A549 (cell line): ENCODE data around the gene SLIT1. TPM values are rescaled to one million over a fixed set of nuclear protein-coding genes. Genes with fewer than 3 reads are reported as not detected.
"Not testable (repeated sequence)": the region's sequence is repeated elsewhere in the genome, so short reads cannot be mapped to it uniquely, and the experiment has no call there.

ENCODE experiments used
- ATAC-seq, 2 experiments: fragments of 200-7000 bp in 1 of 2; fragments of >200 bp in 1 of 2; cut with Nextera tagmentation in 1 of 2; cut with Tn5 transposase in 1 of 2; 3 replicates each; pipeline versions ENCODE4 v1.8.0 to v1.9.1; 2018 to 2020; ENCODE audit warnings: mild to moderate bottlenecking in 1 of 2, moderate library complexity in 1 of 2
- CTCF ChIA-PET: fragments of 300-600 bp; sonication (Branson Sonifier 250); formaldehyde crosslinking; extraction: SDS; loops from one replicate; lab custom pipeline; 2021; ENCODE audit warnings: antibody characterized with exemption, inconsistent platforms; lab: Yijun Ruan, JAX
- POLR2A ChIA-PET: fragments of 350-600 bp; formaldehyde crosslinking; extraction: SDS; loops from one replicate; lab custom pipeline; 2021; ENCODE audit warnings: antibody characterized with exemption, inconsistent platforms; lab: Yijun Ruan, JAX
- DNase-seq, 2 experiments: peaks; one replicate each; pipeline versions ENCODE4 v3.0.0 to v3.0.0-alpha.2; 2011 to 2016; ENCODE audit warnings: low read depth in 1 of 2, low spot score in 1 of 2
- FAIRE-seq: peaks from 2 replicates; lab custom pipeline; 2011; peaks lifted over from hg19 to GRCh38; lab: Jason Lieb, UNC
- H3K27ac ChIP-seq, 2 experiments: fragments of >200 bp; sonication (Bioruptor Twin); formaldehyde crosslinking; 3 replicates each; pipeline ENCODE4 v1.5.1; 2016 to 2017
- H3K4me1 ChIP-seq: fragments of >200 bp; sonication (Bioruptor Twin); formaldehyde crosslinking; 3 replicates; pipeline ENCODE4 v1.6.1; 2016
- H3K4me2 ChIP-seq: fragments of >200 bp; sonication (Bioruptor Twin); formaldehyde crosslinking; 3 replicates; pipeline ENCODE4 v1.6.1; 2016
- H3K4me3 ChIP-seq: fragments of >200 bp; sonication (Bioruptor Twin); formaldehyde crosslinking; 3 replicates; pipeline ENCODE4 v1.5.1; 2016
- H3K9me3 ChIP-seq: fragments of >200 bp; sonication (Bioruptor Twin); formaldehyde crosslinking; 3 replicates; pipeline ENCODE4 v1.6.1; 2016
- BHLHE40 ChIP-seq: IDR thresholded peaks from 2 replicates; pipeline ENCODE4 v1.6.1; 2012; ENCODE audit warnings: low read depth, low read length, inconsistent platforms
- CEBPB ChIP-seq, 2 experiments: fragments of >200 bp in 1 of 2; sonication (Bioruptor Twin) in 1 of 2; formaldehyde crosslinking in 1 of 2; IDR thresholded peaks; 2 replicates each; pipeline ENCODE4 v1.6.1; 2012 to 2016
- CTCF ChIP-seq: fragments of >200 bp; sonication (Bioruptor Twin); formaldehyde crosslinking; IDR thresholded peaks from 3 replicates; pipeline ENCODE4 v1.5.1; 2016
- E2F6 ChIP-seq: IDR thresholded peaks from 2 replicates; pipeline ENCODE4 v1.6.1; 2012; ENCODE audit warnings: low read depth, borderline replicate concordance
- EHMT2 ChIP-seq: fragments of 200-600 bp; sonication (generic); IDR thresholded peaks from 2 replicates; pipeline ENCODE4 v1.6.1; 2016; ENCODE audit warnings: antibody characterized with exemption, low read depth, mild to moderate bottlenecking, moderate library complexity
- EP300 ChIP-seq, 2 experiments: fragments of >200 bp; sonication (Bioruptor Twin); formaldehyde crosslinking; IDR thresholded peaks; 2 replicates in 1 of 2; 3 replicates in 1 of 2; pipeline ENCODE4 v1.6.1; 2016 to 2017
- ESRRA ChIP-seq: fragments of 150-350 bp; IDR thresholded peaks from 2 replicates; pipeline ENCODE4 v1.6.1; 2014; ENCODE audit warnings: mild to moderate bottlenecking, low read length, borderline replicate concordance
- FOSB ChIP-seq: fragments of 250-450 bp; sonication (Bioruptor Pico); IDR thresholded peaks from 2 replicates; pipeline ENCODE4 v1.5.0; 2020; ENCODE audit warnings: mild to moderate bottlenecking, moderate library complexity
- FOSL2 ChIP-seq, 2 experiments: fragments of 450-650 bp in 1 of 2; fragments of >200 bp in 1 of 2; sonication (Bioruptor Twin) in 1 of 2; formaldehyde crosslinking; IDR thresholded peaks; 2 replicates each; pipeline versions ENCODE4 v1.5.0 to v1.6.1; 2016 to 2020; ENCODE audit warnings: mild to moderate bottlenecking in 1 of 2, moderate library complexity in 1 of 2
- HOXA7 ChIP-seq: fragments of 250-450 bp; sonication (Bioruptor Pico); IDR thresholded peaks from 2 replicates; pipeline ENCODE4 v1.5.0; 2020; ENCODE audit warnings: mild to moderate bottlenecking, moderate library complexity
- HOXB13 ChIP-seq: fragments of 250-450 bp; sonication (Bioruptor Pico); IDR thresholded peaks from 2 replicates; pipeline ENCODE4 v1.5.0; 2020; ENCODE audit warnings: low read depth, mild to moderate bottlenecking, moderate library complexity
- HOXB5 ChIP-seq: fragments of 250-450 bp; sonication (Bioruptor Pico); IDR thresholded peaks from 2 replicates; pipeline ENCODE4 v1.5.0; 2020; ENCODE audit warnings: mild to moderate bottlenecking, moderate library complexity
- JUNB ChIP-seq: fragments of >200 bp; sonication (Bioruptor Twin); formaldehyde crosslinking; IDR thresholded peaks from 2 replicates; pipeline ENCODE4 v1.6.1; 2016
- KDM1A ChIP-seq: fragments of 200-600 bp; sonication (generic); IDR thresholded peaks from 2 replicates; pipeline ENCODE4 v1.6.1; 2016; ENCODE audit warnings: low read depth, mild to moderate bottlenecking
- KDM5A ChIP-seq: fragments of 200-600 bp; sonication (generic); IDR thresholded peaks from 2 replicates; pipeline ENCODE4 v1.6.1; 2016; ENCODE audit warnings: antibody characterized with exemption, mild to moderate bottlenecking
- NPAS2 ChIP-seq: fragments of 250-450 bp; sonication (Bioruptor Pico); IDR thresholded peaks from 2 replicates; pipeline ENCODE4 v1.8.0; 2022; ENCODE audit warnings: mild to moderate bottlenecking, moderate library complexity, borderline replicate concordance
- PBX3 ChIP-seq: IDR thresholded peaks from 2 replicates; pipeline ENCODE4 v1.6.1; 2012
- POLR2AphosphoS2 ChIP-seq: conservative IDR thresholded peaks from 2 replicates; pipeline ENCODE4 v1.6.1; 2012; ENCODE audit warnings: low read length, improper control_type of control experiment, inconsistent platforms
- RAD21 ChIP-seq, 2 experiments: fragments of >200 bp in 1 of 2; sonication (Bioruptor Twin) in 1 of 2; formaldehyde crosslinking in 1 of 2; IDR thresholded peaks in 1 of 2; conservative IDR thresholded peaks in 1 of 2; 2 replicates in 1 of 2; 3 replicates in 1 of 2; pipeline ENCODE4 v1.6.1; 2012 to 2018; ENCODE audit warnings: inconsistent platforms in 1 of 2
- RNF2 ChIP-seq: fragments of 200-600 bp; sonication (generic); IDR thresholded peaks from 2 replicates; pipeline ENCODE4 v1.6.1; 2016; ENCODE audit warnings: low read depth, mild to moderate bottlenecking, antibody characterized with exemption, moderate library complexity, borderline replicate concordance
- SMC3 ChIP-seq: fragments of >200 bp; sonication (Bioruptor Twin); formaldehyde crosslinking; IDR thresholded peaks from 3 replicates; pipeline ENCODE4 v1.6.1; 2018; ENCODE audit warnings: inconsistent platforms
- TFCP2L1 ChIP-seq: fragments of 250-450 bp; sonication (Bioruptor Pico); IDR thresholded peaks from 2 replicates; pipeline ENCODE4 v1.5.0; 2021; ENCODE audit warnings: mild to moderate bottlenecking
- TP53 ChIP-seq: fragments of 250-450 bp; sonication (Bioruptor Pico); IDR thresholded peaks from 2 replicates; pipeline ENCODE4 v1.5.0; 2021; ENCODE audit warnings: mild to moderate bottlenecking, moderate library complexity
- ZC3H11A ChIP-seq: fragments of 450-650 bp; IDR thresholded peaks from 2 replicates; pipeline ENCODE4 v1.6.1; 2014; ENCODE audit warnings: antibody characterized with exemption, mild to moderate bottlenecking
- ZFP36 ChIP-seq: fragments of 450-650 bp; IDR thresholded peaks from 2 replicates; pipeline ENCODE4 v1.6.1; 2014; ENCODE audit warnings: borderline replicate concordance; ENCODE audit not compliant: partially characterized antibody
- ZNF302 ChIP-seq: fragments of 250-450 bp; sonication (Bioruptor Pico); IDR thresholded peaks from 2 replicates; pipeline ENCODE4 v1.9.0; 2021; ENCODE audit warnings: inconsistent platforms, mild to moderate bottlenecking, moderate library complexity
- ZSCAN20 ChIP-seq: fragments of 250-450 bp; sonication (Bioruptor Pico); IDR thresholded peaks from 2 replicates; pipeline ENCODE4 v1.8.0; 2022; ENCODE audit warnings: mild to moderate bottlenecking, moderate library complexity
- WGBS: methylation state at CpG from one replicate; pipeline ENCODE4 v1.1.6; 2017; ENCODE audit errors: missing lambda C conversion rate; 5-methylcytosine and 5-hydroxymethylcytosine counted together
- polyA plus RNA-seq, 4 experiments: library from polyadenylated mRNA; depleted of rRNA in 3 of 4; stranded (reverse); fragments of >200 nt; fragmentation: RNase III in 1 of 4; extraction: RNeasy Plus Mini Kit Qiagen cat#74134 plus additional on column Dnase treatment in 1 of 4; gene quantifications; 2 replicates in 3 of 4; 3 replicates in 1 of 4; pipeline ENCODE4 v1.2.3, GENCODE V29; 2011 to 2017
- TF ChIP-seq, protein P1 (sequence below): fragments of 150-350 bp; IDR thresholded peaks from 2 replicates; pipeline ENCODE4 v1.6.1; 2014; ENCODE audit warnings: low read depth, mild to moderate bottlenecking, low read length

Gene SLIT1
- polyA plus RNA-seq, 2 of the 4 experiments (the other 2 are of a cell fraction) = 0.05 to 0.09 TPM

DNA sequence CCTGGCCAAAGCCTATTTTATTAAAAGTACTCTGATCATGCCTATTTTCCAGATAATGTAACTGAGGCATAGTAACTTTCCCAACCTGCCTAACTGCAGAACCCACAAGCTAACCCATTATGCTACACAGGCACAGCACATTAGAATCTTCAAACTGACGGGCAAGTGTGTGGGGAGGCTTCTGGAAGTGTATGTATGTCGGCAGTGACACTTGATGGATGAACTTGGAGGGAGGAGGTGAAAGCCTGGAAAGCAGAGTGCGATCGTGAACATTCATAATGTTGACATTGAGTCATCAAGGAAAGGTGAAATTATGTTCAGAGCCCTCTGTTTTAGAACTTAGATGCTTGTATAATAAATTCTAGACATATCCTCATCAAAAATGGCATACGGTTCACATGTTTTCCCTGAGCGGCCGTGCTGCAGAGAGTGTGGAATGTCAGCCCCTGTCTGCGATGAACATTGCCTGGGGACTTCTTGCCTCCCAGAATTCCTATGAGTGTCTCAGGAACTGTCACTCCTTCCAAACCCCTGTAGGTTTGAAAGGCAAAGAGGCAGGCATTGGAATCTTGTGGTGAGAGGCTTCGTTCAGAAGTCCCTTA is 102.4 kb downstream of the SLIT1 start (continued):
- TF ChIP-seq PBX3 = no peak

DNA sequence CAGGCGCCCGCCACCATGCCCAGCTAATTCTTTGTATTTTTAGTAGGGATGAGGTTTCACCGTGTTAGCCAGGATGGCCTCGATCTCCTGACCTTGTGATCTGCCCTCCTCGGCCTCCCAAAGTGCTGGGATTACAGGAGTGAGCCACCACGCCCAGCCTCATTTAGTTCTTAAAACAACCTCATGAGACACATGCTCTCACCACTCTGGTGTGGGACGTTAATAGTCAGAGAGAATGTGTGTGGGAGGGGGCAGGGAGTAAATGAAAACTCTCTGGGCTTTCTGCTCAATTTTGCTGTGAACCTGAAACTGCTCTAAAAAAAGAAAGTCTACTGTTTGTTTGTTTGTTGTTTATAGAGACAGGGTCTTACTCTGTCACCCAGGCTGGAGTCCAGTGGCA is 103.2 kb downstream of the SLIT1 start:
- POLR2A ChIA-PET, ATAC-seq, DNase-seq, H3K4me2 ChIP-seq, H3K4me1 ChIP-seq, H3K4me3 ChIP-seq, H3K27ac ChIP-seq, H3K9me3 ChIP-seq, FAIRE-seq: not testable (repeated sequence)
- CTCF ChIA-PET = interaction anchor here (0.9 to 25.5 kb wide), 15 partner anchors 10 to 151 kb away, joined by 3 to 779 read pairs (median 6); no protein-coding TSS in a partner anchor
- WGBS = 42% methylated on average over 4 of the region's 7 CpGs

- ATAC-seq (peak; percentile 72 to 90; a peak in 5 of 6 replicates), DNase-seq (peak; percentile 66 to 71), FAIRE-seq (no peak)
- H3K27ac ChIP-seq = no peak overlapping the region
- no peak overlapping the region for H3K4me3 ChIP-seq
- ChIA-PET CTCF (interaction anchor here (0.8 to 25.5 kb wide), 30 partner anchors 10 to 707 kb away, joined by 3 to 779 read pairs (median 5); no protein-coding TSS in a partner anchor), POLR2A (no interaction called here)
- H3K4me2 ChIP-seq = no peak overlapping the region
- WGBS = 4% methylated on average over 6 of the region's 6 CpGs
- H3K4me1 ChIP-seq = no peaks in the 10 kb centered on the region
- no peaks in the 10 kb centered on the region for H3K9me3 ChIP-seq
- TF ChIP-seq RAD21 (conservative IDR thresholded peaks at IDR 0.05 in 1 of 2, IDR thresholded peaks at IDR 0.05 in 1 of 2) (peak; percentile 30 to 49; a peak in 4 of 5 replicates), FOSB (CRISPR knock-in tag) (no peak), EHMT2 (peak; percentile 97), CEBPB (IDR thresholded peaks at IDR 0.05) (no peak), TFCP2L1 (CRISPR knock-in tag) (no peak), KDM1A (no peak), NPAS2 (CRISPR knock-in tag) (no peak), TP53 (CRISPR knock-in tag) (no peak), RNF2 (no peak), ESRRA (no peak), ZSCAN20 (CRISPR knock-in tag) (peak; percentile 89; the same call in 1 of the 2 replicates), POLR2AphosphoS2 (no peak), HOXB13 (CRISPR knock-in tag) (peak; percentile 80), EP300 (IDR thresholded peaks at IDR 0.05) (no peak), HOXB5 (peak; percentile 79; the same call in 1 of the 2 replicates), HOXA7 (no peak), FOSL2 (IDR thresholded peaks at IDR 0.05) (no peak), FOSL2 (CRISPR knock-in tag; IDR thresholded peaks at IDR 0.05) (no peak), BHLHE40 (no peak), CTCF (peak; percentile 68), ZFP36 (no peak), KDM5A (no peak), E2F6 (no peak), SMC3 (peak; percentile 59), ZNF302 (CRISPR knock-in tag) (no peak), JUNB (no peak), PBX3 (no peak), ZC3H11A (no peak)
- TF ChIP-seq, protein P1, sequence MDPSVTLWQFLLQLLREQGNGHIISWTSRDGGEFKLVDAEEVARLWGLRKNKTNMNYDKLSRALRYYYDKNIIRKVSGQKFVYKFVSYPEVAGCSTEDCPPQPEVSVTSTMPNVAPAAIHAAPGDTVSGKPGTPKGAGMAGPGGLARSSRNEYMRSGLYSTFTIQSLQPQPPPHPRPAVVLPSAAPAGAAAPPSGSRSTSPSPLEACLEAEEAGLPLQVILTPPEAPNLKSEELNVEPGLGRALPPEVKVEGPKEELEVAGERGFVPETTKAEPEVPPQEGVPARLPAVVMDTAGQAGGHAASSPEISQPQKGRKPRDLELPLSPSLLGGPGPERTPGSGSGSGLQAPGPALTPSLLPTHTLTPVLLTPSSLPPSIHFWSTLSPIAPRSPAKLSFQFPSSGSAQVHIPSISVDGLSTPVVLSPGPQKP = no peak
Measured at GRCh38 chr10:97081621-97082235, 104.0 kb downstream of the SLIT1 start.
